ENCODE data around the gene AOPEP.

AOPEP gene

DNA sequence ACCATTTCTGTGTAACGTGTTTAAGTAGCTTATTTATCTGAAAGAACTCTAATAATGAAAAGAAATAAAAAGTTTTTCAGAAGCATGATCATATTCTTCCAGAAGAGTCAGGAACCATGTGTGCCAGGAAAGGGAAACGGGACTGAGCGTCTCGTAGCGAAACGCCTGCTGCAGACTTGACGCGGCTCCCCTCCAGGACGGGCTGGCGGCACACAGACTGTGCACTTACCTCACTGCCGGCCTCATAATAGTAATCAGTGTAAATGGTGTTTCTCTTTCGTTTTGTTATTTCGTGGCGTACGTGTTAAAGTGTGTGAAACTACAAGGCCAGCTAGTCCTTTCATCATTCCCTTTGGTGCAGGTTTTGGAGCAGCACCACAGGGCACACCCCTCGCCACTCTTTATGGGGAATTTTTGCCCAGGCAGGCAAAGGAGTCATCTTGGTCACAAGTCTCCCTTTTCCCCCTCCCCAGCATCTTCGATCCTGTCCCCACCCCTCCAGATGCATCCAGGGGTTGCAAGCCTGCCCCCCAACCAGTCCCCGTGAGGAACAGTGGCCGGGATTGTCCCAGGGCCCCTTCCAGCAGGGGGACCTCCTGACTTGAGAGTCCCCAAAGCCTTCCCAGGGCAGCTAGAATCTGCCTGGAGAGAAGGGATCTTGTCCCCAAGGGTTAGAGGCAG lies 357.9 kb downstream of the AOPEP start:
- DNase-seq (ENCODE audit: low spot score) = no peak

DNA sequence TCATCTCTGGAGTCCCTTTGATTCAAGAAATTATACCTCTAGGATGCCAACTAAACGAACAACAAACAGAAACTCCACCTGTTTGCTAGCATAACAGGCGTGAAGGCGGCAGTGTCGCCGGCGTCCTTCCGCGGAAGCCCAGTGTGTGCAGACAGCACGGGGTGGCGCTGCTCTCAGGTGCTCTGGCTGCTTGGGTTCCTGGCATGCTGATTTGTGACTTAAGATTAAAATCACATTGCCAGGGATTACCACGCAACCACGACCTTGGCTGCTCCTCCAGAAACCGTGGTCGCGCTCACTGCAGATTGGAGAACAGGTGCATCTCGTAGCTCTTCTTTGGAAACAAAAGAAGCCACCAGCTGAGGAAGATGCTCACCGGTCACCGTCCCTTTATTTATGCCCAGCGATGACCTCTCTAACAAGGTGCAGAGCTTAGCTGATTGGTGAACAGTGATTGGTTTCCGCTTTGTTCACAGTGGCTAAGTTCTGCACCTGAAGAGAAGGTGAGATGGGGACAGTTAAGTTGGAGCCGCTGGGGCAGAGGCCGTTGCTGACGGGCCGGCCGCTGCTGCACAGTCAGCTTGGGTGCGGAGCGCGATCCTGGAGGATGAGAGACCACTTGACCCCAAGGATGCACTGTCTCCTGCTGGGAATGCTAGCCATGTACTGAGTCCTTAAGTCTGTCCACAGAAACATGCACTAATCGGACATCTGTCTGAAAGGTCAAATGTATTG lies 358.7 kb downstream of the AOPEP start:
- no peak for DNase-seq (ENCODE audit: low spot score)

DNA sequence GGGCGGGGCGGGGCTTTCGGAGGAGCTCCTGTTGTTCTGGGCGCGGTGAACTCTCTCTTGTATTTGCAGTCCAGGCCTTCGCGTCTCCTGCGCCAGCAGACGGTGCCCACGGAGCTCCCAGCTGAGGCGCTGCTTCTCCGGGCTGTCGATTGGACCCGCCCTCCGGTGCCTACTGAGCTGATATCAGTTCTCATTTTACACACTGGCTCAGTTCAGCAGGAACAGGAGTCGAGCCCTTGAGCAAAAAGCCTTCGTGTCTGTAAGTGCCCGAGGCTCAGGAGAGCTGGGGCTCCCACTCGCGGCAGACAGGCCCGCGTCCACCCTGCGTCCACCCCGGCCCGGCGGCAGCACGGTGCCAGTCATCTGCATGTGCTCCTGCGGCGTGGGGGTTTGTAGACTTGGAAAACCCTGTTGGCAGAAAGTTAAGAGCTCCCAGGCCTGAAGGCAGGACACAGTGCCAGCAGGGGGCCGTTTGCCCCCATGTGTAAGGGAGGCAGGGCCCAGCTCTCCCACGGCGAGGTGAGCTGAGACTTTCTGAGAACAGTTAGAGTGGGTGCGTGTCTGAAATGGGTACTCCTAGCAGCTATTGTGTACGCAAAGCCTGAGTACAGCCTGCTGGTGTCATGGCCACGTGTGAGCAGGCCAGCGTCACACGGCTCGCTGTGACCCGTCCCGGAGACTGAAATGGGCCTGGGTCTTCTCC lies 359.5 kb downstream of the AOPEP start:
- DNase-seq (ENCODE audit: low spot score) = no peak

DNA sequence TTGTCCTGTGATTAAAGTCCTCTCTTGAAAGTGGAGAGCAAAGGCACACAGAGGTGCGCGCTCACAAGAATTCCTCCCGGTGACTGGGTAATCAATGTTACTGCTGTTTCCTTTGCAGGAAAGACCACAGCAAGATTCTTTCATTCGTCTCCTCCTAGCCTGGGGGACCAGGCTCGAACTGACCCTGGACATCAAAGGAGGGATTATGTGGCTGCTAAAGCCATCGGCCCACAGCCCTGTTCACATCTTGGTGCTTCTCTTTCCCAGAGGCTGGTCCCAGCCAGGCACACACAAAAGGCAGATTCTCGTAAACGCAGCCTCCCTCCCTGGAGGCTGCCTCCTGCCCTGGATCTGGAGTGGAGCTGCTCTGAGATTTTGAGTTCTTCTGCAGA lies 360.1 kb downstream of the AOPEP start:
- DNase-seq (ENCODE audit: low spot score) = no peak

DNA sequence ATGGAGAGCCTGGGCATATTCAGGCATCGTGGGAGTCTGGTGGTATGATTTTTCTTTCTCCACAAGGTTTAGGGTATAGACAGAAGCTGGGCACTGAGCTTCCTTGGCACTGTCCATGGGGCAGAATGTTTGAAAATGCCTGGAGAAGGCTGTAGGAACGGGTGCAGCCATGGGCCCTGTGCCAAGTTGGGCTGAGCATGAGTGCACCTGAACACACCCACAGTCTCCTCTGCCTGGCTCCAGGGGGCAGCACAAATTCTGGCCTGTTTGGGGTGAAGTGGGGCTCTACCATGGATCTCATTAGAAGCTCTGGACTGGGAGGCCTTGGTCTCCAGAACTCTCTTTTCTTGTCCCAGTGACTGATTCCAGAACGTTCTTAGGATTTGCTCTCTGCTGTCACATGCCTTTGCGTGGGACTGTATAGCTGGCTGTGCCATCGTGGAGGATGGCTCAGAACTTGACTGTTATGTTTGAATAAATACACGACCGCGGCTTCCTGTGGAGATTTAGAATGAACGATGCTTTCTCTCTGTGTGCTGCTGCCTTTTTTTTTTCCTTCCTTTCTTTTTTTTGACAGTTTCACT lies 361.3 kb downstream of the AOPEP start:
- DNase-seq (ENCODE audit: low spot score) = no peak

DNA sequence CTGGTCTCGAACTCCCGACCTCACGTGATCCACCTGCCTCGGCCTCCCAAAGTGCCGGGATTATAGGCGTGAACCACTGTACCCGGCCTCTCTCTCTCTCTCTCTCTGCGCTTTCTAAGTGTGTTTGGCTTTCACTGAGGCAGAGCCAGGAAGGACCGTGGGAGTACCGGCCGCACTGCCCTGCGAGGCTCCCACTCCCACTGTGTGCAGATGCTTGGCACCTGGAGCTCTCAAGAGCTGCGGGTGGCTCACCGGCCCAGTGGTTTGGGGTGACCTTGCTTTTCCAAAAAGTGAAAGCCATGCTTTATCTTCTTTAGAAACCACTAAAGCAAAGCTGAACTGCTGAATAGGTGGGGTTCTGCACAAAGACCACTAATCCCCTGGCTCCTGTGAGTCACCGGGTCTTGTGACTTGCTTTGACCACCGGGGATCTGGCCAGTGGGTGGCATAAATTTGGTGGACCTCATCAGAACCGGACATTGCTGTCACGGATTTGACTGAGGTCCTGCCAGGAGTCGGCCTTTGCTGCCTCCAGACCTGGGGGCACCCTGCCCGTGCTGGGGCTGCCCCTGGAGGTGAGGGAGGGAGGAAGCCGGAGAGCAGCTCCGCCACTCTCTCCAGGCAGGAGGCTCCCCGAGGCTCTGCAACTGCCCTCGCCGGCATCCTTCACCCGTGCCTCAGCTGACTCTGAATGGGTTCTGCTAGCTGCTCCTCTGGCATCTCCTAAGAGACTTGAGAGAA lies 362.1 kb downstream of the AOPEP start:
- no peak for DNase-seq (ENCODE audit: low spot score)

DNA sequence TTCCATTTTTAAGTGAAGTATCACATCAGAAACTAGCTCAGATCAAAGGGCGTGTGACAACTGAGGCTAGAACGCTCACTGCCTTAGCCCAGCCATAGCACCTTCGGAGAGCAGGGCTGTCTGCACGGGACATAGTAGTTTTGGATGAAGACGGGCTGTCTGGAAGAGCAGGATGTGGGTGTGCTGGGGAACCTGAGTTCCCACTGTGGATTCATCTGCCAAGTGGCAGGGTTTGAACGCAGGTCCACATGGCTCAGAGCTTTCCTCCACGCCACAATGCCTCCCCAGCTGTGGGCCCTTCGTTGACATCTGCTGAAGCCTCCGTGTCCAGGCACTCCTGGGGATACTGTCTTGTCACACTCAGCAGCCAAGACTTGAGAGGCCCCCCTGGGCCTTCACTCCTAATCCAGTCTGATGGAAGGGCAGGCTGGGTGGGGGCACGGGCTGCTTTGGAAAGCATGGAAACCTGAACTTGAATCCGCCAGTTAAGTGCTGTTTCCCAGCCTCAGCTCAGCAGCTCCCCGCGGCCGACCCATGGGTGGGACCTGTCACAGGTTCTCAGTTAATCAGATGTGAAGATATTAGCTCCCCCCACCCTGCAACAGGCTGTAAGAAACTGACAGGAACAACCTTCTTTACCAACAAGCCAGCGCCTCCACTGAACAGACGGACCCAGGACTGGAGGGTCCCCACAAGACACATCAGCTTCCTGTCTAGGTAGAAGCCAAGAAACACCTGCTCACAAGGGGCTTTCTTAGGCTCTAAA lies 362.9 kb downstream of the AOPEP start:
- no peak for DNase-seq (ENCODE audit: low spot score)

DNA sequence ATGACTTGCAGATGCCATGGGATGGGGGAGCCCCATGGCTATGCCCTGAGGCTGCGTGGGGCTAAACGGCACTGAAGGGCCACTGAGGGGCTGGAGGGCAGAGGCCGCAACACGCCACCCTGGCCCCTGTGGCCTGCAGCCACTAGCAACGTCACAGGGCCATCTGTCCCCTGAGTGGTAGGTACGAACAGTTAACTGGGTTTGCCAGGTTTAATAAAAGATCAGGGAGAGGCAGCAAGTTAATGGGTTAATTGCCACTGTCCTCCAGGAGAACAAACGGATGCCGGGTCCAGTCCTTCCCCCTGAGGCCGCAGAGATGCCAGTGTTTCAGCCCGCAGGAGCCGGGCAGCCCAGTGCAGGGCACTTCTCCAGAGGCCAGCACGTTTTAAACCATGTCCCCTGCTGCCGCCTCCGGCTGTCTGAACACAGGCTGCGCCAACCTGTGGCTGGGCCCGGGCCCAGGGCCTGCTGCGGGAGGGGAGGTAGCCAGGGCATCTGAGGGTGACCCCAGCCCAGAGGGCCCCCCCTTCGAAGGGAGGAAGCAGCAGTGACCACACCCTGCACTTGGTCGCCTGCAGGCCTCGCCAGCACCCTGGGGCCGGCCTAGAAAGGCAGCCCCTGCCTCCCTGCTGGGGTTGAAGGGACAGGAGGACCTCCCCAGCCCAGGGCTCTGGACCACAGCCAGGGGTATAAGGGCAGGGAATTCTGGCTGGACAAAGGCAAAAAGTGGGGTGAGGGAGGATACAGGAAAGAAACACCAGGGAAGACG lies 363.7 kb downstream of the AOPEP start:
- DNase-seq (ENCODE audit: low spot score) = no peak

DNA sequence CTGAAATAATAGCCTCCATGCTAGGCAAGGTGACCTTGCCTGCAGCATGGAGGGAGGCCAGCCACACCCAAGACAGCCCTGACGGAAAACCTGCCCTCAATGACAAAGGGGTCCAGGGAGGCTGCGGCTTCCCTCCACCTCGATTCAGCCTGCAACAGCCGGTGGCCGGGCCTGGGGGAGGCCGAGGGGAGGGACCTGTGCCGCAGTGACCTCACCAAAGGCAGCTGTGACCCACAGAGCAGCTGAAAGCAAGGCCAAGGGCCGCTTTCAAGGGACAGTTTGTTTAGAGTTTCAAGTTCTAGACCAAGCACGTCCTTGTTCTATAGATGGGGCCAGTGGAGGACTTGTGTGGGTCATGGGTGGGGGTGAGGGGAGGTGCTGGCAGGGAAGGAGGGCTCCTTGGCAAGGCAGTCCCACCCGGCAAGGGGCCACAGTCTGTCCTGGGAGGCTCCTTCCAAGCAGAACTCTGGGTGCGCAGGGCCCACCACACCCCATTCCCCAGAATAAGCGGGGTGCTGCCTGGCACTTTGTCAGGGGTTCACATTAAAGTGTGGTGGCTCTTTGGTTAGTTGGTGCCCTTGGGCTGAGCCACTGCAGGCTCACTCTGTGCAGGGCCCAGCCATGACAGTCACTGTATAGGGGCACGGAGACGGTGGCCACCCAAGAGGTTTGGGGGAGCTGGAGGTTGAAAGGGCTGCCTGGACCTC lies 364.5 kb downstream of the AOPEP start:
- no peak for DNase-seq (ENCODE audit: low spot score)

DNA sequence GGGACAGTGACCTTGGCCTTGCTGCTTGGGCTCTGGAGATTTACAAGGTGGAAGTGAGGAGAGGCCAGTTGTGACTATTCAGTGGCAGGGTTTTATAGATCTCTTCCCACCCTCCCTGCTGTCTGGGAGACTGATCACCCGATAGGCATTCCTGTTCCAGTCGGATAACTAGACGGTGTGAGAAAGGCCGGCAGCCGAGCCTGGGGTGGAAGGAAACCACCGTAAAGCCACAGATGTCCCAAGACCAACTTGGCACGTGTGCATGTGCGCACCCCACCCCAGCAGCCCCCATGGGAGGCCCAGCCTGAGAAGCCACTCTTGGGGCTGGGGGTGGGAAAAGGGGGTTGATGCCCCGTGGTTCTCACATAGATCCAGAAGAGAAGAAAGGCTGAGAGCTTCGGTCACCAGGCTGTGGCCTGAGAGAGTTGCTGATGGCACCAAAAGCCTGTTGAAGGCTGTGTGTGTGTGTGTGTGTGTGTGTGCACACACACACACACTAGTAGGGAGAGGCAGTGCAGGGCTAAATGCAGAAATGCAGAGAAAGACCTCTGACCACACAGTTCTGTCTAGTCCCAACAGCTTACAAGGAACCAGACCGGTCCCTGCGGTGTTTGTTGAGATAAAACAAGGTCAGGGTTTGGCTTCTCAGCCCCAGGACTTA lies 365.2 kb downstream of the AOPEP start:
- no peak for DNase-seq (ENCODE audit: low spot score)

DNA sequence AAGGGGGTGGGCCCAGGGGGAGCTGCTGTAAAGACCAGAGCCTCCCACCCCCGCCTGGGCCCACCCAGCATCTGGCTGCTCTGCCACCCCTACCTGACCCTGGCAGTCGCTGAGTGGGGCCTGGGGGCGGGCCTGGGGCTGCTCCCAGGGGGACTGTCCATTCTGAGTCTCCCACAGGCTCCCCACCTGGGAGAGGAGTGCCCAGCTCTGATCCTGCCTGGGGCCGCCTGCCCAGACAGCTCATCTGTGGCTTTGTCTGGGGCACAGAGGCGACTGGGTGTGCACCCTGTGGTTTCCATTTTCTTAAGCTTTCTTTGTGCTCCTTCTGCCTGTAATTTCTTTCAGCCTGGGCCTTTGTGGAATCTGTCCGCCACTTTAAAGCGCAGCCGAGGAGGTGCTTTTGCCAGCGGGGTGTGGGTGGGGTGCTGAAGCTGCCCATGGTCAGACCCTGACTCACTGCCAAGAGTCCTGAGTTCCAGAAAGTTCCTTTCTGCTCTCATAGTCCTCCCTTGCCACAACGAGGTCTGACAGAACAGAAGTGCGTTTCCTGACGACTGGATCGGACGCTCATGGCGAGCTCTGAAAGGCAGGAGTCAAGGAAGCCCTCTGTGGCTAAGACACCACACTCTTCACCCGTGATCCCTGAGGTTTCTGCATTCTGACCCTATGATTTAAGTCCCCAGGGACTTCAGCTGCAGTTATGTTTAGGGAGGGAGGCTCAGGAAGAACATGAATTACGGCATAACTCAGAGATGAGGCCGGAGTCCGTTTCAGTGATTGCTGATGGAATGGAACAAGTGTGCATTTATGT lies 366.0 kb downstream of the AOPEP start:
- no peak for DNase-seq (ENCODE audit: low spot score)

DNA sequence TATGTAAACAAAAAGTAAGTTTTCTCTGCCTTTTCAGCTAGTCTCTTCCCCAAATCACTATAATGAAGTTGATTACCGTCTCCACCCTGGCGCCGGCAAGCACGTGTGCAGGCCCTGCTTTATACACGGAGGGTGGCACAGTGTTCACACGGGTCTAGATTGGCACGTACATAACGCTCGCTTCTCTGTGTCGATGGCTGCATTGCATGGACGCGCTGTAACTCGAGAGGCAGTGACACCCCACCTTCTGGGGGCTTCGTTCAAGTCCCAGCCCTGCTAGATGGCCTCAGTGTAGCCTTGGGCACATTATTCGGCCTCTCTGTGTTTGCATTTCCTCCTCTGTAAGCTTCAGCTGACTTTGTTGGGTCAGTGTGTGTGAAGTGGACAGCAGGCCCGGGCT lies 367.1 kb downstream of the AOPEP start:
- no peak for DNase-seq (ENCODE audit: low spot score)

DNA sequence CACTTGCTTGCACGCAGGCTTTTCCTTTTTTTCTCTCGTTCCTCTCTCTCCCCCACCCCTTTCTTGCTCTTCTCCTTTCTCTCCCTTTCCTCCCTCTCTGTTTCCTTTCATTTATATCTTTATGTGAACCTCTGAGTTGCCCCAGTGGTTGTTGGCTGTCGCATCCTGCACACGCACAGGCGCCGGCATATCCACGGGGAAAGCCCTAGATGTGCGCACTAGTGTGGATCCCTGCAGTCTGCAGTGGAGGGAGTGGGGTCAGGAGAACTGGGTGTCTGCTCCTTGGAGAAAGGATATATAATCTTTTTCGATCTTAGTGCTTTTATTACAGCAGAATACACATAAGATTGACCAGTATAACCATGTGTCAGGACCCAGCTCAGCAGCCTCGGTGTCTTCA lies 367.5 kb downstream of the AOPEP start:
- no peak for DNase-seq (ENCODE audit: low spot score)

DNA sequence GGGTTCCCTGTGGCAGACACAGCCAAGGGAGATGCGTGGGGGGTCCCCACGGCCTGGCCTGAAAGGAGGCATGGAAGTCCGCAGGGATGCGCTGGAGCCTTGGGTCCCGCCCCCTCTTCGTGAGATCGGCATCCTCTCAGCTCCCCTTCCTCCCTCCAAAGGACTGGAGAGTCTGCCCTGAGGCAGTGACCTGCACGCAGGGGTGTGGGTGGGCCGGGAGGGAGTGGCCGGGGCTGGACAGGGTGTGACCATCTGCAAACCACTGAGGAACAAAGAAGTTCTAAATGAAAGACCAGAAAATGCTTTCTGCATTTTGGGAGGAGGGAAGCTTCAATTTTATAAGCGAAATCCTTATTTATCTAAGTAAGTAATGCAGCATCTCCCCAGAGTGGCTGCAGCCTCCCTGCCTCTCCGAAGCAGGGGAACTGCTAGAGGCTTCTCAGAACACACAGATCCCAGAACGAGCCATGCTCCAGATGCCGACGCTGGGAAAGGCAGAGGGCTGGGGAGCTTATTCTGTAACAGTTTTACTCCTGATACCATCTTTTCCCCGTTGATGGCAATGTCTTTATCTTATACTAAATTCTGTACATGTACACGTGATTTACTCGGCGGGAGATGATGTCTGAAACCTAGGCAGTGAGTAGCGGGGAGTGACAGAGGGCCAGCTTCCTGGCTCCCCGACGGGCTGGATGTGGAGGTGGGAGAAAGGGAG lies 369.3 kb downstream of the AOPEP start:
- no peak for DNase-seq (ENCODE audit: low spot score)

DNA sequence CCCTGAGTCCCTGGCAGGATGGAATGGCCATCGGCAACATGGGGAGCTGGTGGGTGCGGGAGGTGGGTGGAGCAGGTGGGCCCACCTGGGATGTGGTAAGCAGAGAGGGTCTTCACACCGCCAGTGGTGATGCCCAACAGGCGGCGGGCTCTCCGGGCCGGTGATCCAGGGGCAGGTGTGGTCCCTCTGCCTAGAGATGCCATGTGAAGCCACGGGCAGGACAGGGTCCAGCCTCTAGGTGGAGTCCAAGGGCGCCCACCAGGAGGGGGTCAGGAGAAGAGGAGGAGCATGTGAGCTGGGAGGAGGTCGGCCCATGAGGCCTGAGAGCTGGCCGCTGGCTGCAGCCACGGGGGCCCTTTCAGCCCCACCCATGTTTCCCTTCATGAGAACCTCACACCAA lies 369.9 kb downstream of the AOPEP start:
- no peak for DNase-seq (ENCODE audit: low spot score)

DNA sequence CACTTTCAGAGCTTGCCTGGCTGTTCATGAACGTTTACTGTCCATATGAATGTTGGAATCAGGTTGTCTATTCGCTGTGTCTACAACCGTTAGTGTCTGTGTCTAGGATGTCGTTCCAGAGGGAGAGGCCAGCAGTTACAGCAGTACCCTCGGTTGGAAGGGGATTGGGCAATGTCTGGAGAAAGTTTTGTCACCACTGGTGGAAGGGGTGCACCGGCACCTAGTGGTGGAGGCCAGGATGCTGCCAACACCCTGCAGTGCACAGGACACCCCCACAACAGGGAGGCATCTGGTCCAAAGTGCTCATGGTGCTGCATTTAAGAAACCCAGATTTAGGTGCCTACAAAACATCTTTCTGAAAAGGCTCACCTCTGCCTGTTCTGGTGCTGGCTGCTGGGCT lies 370.3 kb downstream of the AOPEP start:
- no peak for DNase-seq (ENCODE audit: low spot score)

DNA sequence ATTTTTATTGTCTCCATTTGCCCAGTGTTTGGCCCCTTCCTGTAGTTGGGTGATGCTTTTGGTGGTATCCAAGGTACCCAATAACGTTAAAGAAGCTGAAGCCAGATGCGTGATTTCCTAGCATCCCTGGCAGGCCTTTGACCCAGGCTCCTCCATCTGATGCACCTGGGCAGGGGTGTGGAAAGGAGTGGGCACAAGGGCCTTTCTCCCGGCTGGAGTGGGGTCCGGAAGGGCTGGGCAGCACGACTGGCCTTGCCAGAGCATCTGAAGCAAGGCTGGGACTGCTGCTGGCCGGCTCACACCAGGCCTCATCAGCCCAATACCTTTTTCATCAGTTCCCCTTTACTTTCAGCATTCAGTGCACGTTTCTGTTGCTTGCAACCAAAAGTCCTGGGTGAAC lies 370.8 kb downstream of the AOPEP start:
- DNase-seq (ENCODE audit: low spot score) = no peak

DNA sequence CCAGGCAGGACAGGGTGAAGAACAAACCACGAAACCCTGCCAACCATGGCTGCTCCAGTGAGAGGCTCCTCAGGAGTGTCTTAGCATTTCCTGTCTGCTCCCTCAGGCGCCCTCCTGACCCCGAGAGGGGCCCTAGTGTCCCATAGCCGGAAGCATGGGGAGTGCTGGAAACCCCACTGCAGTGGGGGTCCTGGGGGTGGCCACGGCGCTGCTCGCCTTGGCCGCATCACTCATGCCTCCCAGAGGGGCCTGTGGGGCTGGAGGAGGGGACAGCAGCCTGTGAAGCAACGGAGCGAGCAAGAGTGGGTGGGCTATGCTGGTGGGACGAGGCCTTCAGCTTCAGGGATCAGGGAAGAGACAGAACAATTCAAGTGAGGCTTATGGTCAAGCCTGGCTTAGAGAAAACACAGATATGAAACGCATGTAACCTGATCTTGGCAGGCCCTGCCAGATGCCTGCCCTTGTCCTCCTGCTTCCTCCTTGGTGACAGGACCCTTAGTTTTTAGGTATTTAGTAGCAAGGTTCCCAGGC lies 372.0 kb downstream of the AOPEP start:
- no peak for DNase-seq (ENCODE audit: low spot score)

Data from germinal center (tissue), 1 donor.